ENCODE measurements around the gene PSENEN. TPM values are rescaled to one million over a fixed set of nuclear protein-coding genes. Genes with fewer than 3 reads are reported as not detected.
A peak's percentile ranks its signal among the peaks of the same experiment; 100 is the strongest.
"Not testable (repeated sequence)": the region's sequence is repeated elsewhere in the genome, so short reads cannot be mapped to it uniquely, and the experiment has no call there.

Gene PSENEN
- polyA plus RNA-seq, 1 donor: 54.4 TPM

DNA sequence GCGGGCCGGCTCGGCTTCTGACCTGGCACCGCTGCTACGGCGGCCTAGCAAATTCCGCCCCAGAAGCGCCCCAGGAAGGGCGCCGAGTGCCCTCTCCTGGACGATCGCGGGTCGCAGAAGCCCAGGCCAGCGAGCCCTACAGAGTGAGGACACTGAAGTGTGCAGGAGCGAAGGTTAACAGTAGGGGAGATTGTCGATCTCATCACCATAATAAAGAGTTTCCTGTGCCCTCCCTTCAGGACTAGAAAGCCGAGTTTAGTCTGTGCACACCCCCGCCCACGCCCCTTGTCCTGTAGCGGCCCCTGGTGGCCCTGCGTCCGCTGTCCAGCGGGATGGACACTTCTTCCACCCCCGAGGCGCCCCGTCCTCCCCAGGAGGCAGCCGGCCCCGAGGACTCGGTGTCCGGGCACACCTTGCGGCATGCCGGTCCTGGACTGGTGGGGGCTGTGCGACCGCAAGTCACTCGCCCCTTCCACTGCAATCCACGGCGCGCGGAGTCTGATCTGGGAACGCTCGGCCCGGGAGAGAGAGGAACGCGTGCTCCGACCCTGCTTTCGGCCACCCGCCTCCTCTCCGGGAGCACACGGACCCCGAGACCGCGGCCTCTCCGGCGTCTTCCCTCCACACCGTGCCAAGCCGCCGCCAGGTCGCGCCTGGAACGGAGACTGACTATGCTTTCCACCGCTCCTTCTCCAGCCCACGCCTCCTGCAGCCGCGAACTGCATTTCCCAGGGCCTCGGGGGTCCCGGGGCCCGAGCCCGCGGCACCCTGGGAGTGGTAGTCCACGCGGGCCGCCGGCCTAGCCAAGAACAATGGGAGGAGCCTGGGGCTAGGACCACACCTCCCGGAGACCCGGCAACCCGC is 28.4 kb upstream of the PSENEN start:
- peak; percentile 84 for DNase-seq

DNA sequence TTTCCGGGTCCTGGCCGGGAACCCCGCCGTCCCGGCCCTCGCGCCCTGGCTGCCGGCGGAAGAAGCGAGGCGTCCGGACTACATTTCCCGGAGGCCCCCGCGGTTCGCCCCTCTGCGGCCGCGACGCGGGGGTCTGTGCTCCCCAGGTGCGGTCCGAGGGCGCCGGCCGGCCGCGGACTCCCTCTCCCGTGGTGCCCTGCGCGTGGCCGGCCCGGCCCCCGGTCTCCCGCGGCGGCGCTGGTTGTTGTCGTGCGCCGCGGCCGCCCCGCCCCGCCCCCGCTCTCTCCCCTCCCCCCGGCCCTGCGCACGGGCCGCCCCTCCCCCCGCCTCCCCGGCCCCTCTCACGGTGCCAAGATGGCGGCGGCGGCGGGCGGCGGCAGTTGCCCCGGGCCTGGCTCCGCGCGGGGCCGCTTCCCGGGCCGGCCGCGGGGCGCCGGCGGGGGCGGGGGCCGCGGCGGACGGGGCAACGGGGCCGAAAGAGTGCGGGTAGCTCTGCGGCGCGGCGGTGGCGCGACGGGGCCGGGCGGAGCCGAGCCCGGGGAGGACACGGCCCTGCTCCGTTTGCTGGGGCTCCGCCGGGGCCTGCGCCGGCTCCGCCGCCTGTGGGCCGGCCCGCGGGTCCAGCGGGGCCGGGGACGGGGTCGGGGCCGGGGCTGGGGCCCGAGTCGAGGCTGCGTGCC is 27.6 kb upstream of the PSENEN start, which contains the start of gene KMT2B:
Gene KMT2B (plus strand): TSS at position 339 of the 680 bp plus-strand sequence. CDS start 16 bp downstream, at position 355.
- DNase-seq: peak; percentile 95

DNA sequence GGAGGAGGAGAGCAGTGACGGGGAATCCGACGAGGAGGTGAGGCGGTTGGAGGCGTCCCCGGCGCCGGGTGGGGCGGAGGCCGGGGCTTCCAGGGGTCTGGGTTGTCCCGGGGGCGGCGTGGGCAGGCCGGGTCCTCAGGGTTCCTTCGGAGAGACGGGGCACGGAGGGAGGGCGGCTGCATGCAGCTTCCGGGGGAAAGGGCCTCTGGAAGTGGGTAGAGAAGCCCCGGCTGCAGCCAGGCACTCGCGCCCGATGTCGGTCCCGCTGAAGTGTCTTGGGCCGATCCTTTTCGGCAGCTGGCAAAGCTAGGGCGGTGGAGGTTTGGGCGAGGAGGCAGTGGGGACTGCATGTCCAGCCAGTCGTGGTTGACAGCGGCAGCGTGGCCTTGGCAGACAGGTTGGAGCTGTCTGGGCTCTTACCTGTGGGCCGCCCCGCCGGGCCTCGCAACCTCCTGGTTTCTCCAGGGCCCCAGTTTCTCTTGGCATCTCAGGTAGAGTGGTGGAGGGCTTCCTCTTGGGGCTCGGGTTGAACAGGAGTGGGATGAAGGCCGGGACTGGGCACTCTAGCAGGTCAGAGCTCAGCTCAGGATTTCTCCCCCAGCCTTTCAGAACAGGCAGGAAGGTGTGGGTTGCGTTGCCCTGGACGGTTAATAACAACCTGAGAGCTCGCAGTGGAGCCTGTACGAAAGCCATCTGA is 27.0 kb upstream of the PSENEN start:
- DNase-seq: no peak

DNA sequence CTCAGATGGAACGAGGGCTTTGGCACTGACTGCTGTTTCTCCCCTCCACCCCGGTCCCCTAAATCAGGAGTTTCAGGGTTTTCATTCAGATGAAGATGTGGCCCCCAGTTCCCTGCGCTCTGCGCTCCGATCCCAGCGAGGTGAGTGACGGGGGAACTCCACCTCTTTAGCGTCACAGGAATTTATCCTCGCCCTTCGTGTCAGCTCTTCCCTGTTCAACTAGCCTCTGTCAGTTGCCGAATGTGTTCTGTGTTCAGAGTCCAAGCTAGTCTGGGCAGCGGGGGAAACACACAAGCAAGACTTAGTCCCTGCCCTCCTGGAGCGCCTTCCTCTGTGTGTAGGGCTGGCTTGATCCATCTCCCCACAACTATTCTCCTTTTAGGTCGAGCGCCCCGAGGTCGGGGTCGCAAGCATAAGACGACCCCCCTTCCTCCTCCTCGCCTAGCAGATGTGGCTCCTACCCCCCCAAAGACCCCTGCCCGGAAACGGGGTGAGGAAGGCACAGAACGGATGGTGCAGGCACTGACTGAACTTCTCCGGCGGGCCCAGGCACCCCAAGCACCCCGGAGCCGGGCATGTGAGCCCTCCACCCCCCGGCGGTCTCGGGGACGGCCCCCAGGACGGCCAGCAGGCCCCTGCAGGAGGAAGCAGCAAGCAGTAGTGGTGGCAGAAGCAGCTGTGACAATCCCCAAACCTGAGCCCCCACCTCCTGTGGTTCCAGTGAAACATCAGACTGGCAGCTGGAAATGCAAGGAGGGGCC is 25.9 kb upstream of the PSENEN start:
- no peak for DNase-seq

DNA sequence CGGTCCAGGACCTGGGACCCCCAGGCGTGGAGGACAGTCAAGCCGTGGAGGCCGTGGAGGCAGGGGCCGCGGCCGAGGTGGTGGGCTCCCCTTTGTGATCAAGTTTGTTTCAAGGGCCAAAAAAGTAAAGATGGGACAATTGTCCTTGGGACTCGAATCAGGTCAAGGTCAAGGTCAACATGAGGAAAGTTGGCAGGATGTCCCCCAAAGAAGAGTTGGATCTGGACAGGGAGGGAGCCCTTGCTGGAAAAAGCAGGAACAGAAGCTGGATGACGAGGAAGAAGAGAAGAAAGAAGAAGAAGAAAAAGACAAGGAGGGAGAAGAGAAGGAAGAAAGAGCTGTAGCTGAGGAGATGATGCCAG is 25.3 kb upstream of the PSENEN start:
- no peak for DNase-seq

DNA sequence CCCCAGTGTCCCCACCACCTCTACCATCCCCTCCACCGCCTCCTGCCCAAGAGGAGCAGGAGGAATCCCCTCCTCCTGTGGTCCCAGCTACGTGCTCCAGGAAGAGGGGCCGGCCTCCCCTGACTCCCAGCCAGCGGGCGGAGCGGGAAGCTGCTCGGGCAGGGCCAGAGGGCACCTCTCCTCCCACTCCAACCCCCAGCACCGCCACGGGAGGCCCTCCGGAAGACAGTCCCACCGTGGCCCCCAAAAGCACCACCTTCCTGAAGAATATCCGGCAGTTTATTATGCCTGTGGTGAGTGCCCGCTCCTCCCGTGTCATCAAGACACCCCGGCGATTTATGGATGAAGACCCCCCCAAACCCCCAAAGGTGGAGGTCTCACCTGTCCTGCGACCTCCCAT is 24.8 kb upstream of the PSENEN start:
- DNase-seq: no peak

DNA sequence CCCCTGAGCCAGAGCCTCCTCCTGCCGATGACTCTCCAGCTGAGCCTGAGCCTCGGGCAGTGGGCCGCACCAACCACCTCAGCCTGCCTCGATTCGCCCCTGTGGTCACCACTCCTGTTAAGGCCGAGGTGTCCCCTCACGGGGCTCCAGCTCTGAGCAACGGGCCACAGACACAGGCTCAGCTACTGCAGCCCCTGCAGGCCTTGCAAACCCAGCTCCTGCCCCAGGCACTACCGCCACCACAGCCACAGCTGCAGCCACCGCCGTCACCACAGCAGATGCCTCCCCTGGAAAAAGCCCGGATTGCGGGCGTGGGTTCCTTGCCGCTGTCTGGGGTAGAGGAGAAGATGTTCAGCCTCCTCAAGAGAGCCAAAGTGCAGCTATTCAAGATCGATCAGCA is 24.1 kb upstream of the PSENEN start:
- no peak for DNase-seq

DNA sequence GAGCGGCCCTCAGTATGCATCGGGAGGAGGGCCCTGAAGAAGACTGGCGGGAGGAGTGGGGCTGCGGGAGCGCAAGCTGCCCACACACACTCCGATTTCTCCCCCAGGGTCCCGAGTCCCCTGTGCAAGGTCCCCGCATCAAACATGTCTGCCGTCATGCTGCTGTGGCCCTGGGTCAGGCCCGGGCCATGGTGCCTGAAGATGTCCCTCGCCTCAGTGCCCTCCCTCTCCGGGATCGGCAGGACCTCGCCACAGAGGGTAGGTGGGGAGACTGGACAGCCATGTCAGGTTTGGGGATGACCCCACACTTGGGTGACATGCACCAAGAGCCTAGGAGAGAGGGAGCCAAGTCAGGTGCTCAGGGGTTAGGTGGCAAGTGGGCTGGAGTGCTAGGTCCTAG is 23.0 kb upstream of the PSENEN start:
- no peak for DNase-seq

DNA sequence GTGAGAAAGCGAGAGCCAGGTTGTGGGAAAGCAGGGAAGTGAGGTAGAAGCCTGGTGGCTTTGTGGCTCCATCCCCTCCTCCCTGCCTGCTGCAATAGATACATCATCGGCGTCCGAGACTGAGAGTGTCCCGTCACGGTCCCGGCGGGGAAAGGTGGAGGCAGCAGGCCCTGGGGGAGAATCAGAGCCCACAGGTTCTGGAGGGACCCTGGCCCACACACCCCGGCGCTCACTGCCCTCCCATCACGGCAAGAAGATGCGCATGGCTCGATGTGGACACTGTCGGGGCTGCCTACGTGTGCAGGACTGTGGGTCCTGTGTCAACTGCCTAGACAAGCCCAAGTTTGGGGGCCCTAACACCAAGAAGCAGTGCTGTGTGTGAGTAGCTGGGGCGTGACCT is 22.6 kb upstream of the PSENEN start:
- DNase-seq: no peak

DNA sequence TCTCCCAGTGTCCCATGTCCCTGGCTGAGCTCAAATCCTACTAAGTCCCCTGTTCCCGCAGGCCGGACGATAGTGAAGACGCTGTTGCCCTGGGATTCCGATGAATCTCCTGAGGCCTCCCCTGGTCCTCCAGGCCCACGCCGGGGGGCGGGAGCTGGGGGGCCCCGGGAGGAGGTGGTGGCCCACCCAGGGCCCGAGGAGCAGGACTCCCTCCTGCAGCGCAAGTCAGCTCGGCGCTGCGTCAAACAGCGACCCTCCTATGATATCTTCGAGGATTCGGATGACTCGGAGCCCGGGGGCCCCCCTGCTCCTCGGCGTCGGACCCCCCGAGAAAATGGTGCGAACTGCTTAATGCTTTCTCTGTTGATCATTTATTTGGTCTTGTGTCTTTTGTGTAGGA is 21.8 kb upstream of the PSENEN start:
- DNase-seq: no peak

DNA sequence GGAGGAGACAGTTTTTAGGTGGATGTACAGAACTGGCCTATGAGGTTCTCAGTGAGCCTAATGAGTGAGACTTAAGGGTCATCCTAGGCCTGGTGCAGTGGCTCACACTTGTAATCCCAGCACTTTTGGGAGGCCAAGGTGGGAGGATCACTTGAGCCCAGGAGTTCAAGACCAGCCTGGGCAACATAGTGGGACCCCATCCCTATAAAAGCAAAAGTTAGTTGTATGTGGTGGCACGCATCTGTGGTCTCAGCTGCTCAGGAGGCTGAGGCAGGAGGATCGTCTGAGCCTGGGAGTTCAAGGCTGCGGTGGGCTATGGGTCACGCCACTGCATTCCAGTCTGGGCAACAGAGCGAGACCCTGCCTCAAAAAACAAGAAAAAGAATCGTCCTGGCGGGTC is 21.3 kb upstream of the PSENEN start:
- not testable (repeated sequence) for DNase-seq

DNA sequence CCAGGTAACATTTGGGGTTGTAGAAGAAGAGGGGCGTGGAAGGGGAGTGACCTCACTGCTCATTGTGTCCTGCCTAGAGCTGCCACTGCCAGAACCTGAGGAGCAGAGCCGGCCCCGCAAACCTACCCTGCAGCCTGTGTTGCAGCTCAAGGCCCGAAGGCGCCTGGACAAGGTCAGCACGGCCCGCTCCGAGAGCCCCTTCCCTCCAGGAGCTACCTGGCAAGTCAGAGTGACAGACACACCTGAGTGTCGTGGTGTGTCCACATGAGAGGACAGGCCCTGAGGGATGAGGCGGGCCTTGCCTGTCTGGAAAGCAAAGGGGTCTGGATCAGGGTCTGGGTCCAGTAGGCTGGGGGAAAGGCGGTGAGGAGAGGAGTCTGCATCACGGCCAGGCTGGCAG is 20.9 kb upstream of the PSENEN start:
- no peak for DNase-seq

DNA sequence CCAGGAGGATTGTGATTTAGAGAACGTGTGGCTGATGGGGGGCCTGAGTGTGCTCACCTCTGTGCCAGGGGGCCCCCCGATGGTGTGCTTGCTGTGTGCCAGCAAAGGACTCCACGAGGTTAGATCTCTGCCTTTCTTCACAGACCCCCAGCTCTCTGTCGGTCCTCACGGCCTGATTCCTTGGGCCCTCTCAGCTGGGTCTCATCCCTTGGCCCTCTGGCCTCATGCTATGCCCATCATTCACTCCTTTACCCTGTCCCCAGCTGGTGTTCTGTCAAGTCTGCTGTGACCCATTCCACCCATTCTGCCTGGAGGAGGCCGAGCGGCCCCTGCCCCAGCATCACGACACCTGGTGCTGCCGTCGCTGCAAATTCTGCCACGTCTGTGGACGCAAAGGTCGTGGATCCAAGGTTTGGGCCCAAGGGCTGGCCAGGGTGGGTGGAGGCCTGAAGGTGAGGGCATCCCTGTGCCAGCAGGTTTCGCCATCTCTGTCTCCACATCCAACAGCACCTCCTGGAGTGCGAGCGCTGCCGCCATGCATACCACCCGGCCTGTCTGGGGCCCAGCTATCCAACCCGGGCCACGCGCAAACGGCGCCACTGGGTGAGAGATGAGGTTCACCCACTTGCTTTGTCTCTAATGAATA is 20.1 kb upstream of the PSENEN start:
- no peak for DNase-seq

DNA sequence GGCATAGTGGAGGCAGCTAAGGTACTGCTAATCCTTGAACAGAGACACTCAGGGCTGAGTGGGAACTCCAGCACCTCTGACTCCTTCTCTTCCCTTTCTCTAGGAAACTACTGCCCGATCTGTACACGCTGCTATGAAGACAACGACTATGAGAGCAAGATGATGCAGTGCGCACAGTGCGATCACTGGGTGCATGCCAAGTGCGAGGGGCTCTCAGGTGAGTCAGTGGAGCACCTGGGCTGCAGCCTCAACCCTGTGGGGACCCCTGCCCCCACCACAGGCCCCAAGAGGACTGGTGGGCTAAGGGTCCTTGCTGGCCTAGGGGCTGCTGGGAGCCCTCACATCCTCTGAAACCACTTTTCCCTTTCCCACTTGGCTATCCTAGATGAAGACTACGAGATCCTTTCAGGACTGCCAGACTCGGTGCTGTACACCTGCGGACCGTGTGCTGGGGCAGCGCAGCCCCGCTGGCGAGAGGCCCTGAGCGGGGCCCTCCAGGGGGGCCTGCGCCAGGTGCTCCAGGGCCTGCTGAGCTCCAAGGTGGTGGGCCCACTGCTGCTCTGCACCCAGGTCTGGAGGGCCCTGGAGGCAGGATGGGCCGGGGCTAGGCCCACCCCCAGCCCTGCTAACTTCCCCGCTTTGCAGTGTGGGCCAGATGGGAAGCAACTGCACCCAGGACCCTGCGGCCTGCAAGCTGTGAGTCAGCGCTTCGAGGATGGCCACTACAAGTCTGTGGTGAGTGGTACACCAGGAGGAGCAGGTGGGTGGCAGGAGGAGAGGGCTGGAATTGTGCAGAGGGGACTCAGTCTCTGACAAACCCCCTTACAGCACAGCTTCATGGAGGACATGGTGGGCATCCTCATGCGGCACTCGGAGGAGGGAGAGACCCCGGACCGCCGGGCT is 18.1 kb upstream of the PSENEN start:
- no peak for DNase-seq

DNA sequence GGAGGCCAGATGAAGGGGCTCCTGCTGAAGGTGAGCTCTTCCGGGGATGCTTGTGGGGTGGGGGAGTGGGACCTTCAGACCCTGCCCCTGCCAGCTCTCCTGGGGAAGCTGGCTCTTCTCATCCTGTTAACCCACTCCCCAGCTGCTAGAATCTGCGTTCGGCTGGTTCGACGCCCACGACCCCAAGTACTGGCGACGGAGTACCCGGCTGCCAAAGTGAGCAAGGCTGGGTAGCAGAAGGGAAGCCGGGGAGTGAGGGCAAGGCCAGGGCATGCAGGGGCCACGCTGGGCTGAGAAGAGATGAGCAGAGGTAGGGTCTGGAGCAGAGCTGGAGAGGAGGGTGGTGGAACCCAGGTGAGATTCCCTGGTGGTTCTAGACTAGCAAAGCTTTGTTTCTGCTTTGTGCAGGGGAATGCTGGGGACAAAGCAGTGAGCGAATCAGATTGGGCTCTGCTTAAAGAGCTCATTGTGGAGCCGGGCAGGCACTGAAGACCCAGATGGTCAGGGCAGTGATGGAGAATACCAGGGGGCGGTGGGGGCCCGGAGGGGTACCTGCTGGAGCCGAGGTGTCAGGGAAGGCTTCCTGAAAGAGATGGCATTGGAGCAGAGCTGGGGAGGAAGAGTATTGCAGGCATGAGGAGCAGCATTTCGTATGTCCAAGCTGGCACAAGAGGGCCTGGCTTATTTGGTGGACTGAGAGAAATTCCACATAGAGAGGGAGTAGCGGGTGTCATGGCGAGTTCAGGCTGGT is 17.3 kb upstream of the PSENEN start:
- DNase-seq: no peak

DNA sequence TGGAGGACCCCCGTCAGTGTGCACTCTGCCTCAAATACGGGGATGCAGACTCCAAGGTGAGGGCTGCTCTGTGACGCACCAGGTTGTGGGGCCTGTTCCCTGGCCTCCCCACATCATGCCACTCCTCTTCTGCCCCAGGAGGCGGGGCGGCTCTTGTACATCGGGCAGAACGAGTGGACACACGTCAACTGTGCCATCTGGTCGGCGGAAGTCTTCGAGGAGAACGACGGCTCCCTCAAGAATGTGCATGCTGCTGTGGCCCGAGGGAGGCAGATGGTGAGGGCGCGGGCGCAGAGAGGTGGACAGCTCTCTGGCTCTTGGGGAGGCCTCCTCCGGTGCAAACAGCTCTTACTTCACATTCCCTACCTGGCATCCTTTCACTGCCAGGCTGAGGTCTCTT is 16.4 kb upstream of the PSENEN start:
- DNase-seq: no peak

DNA sequence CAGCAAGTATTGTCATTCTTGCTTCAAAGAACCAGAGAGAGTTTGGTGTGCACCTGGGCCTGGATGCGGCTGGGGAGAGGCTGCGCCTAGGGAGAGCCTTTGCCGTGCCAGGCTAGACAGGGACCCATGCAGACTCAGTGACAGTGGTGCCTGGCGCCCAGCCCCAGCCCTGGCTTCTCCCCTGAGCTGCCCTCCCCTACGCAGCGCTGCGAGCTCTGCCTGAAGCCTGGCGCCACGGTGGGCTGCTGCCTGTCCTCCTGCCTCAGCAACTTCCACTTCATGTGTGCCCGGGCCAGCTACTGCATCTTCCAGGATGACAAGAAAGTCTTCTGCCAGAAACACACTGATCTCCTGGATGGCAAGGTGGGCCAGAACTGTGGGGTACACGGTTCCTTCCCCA is 15.7 kb upstream of the PSENEN start:
- no peak for DNase-seq

DNA sequence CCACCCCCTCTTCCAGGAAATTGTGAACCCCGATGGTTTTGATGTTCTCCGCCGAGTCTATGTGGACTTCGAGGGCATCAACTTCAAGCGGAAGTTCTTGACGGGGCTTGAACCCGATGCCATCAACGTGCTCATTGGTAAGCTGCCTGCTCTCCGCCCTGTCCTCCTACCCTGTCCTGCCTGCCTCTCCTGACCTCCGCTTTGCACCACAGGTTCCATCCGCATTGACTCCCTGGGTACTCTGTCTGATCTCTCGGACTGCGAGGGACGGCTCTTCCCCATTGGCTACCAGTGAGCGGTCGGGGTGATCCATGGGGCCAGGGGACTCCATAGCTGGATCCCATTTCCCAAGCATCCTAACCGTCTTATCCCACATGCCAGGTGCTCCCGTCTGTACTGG is 15.1 kb upstream of the PSENEN start:
- no peak for DNase-seq

DNA sequence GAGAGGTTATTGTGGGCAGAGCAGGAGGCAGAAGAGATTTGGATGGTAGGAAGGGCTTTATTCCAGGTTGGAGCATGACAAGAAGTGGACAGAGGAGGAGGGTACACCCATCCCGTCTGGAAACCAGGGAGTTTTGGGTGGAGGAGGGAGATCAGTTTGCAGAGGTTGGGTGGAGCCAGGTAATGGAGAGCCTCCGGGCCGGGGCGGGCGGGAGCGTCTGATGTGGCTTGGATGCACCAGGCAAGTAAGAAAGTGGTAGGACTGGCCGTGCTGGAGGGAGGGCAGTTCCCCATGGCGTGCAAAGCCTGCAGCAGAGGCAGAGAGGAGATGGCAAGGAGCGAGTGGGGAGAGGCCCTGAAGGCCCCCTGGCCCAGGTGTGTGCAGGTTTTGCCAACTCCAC is 14.1 kb upstream of the PSENEN start:
- DNase-seq: no peak

Measured in left kidney (tissue), 2 donors.